ENCODE measurements around the gene FIGN. TPM values are rescaled to one million over a fixed set of nuclear protein-coding genes. Genes with fewer than 3 reads are reported as not detected.

Gene FIGN
- total RNA-seq, 2 donors from 2014 or later: 0.79 to 1.5 TPM

- ATAC-seq (no peak), DNase-seq (no peak)
- intact Hi-C loops (cut with DNase I, micrococcal nuclease): no loop called here
Observed at GRCh38 chr2:163595028-163595427, 140.8 kb downstream of the FIGN start.

- intact Hi-C loops (cut with DNase I, micrococcal nuclease): no loop called here
- ATAC-seq (no peak), DNase-seq (no peak)
Observed at GRCh38 chr2:163594497-163594896, 141.3 kb downstream of the FIGN start.

- intact Hi-C loops (cut with DNase I, micrococcal nuclease): no loop called here
- DNase-seq: no peak
- no peak for ATAC-seq
Observed at GRCh38 chr2:163593982-163594381, 141.8 kb downstream of the FIGN start.

GRCh38 chr2:163592954-163593622 lies 142.7 kb downstream of the FIGN start:
- no peak for ATAC-seq
- DNase-seq: no peak
- intact Hi-C loops (cut with DNase I, micrococcal nuclease): no loop called here

- no peak for DNase-seq
- ATAC-seq: no peak
- intact Hi-C loops (cut with DNase I, micrococcal nuclease): no loop called here
Observed at GRCh38 chr2:163591461-163591860, 144.3 kb downstream of the FIGN start.

GRCh38 chr2:163580757-163581156 lies 155.1 kb downstream of the FIGN start:
- ATAC-seq: no peak

GRCh38 chr2:163574309-163574708 lies 161.5 kb downstream of the FIGN start:
- ATAC-seq: no peak
- intact Hi-C loops (cut with DNase I, micrococcal nuclease): no loop called here
- DNase-seq: no peak

More at GRCh38 chr2:163580757-163581156, 155.1 kb downstream of the FIGN start:
- no peak for DNase-seq
- intact Hi-C loops (cut with DNase I, micrococcal nuclease): no loop called here

- no peak for ATAC-seq
Observed at GRCh38 chr2:163573652-163574051, 162.2 kb downstream of the FIGN start.

GRCh38 chr2:163572850-163573249 lies 163.0 kb downstream of the FIGN start:
- DNase-seq (no peak), ATAC-seq (no peak)
- intact Hi-C loops (cut with DNase I, micrococcal nuclease): no loop called here

More at GRCh38 chr2:163573652-163574051, 162.2 kb downstream of the FIGN start:
- DNase-seq: no peak
- intact Hi-C loops (cut with DNase I, micrococcal nuclease): no loop called here

- intact Hi-C loops (cut with DNase I, micrococcal nuclease): no loop called here
- DNase-seq (no peak), ATAC-seq (no peak)
Observed at GRCh38 chr2:163571423-163572102, 164.2 kb downstream of the FIGN start.

GRCh38 chr2:163570391-163570790 lies 165.4 kb downstream of the FIGN start:
- intact Hi-C loops (cut with DNase I, micrococcal nuclease): no loop called here
- ATAC-seq (no peak), DNase-seq (no peak)

- intact Hi-C loops (cut with DNase I, micrococcal nuclease): no loop called here
- DNase-seq: no peak
- no peak for ATAC-seq
Observed at GRCh38 chr2:163565192-163565591, 170.6 kb downstream of the FIGN start.

- intact Hi-C loops (cut with DNase I, micrococcal nuclease): no loop called here
- DNase-seq: no peak
- ATAC-seq: no peak
Observed at GRCh38 chr2:163564236-163564635, 171.6 kb downstream of the FIGN start.

GRCh38 chr2:163563336-163563735 lies 172.5 kb downstream of the FIGN start:
- intact Hi-C loops (cut with DNase I, micrococcal nuclease): no loop called here
- no peak for ATAC-seq

GRCh38 chr2:163558251-163559021 lies 177.4 kb downstream of the FIGN start:
- intact Hi-C loops (cut with DNase I, micrococcal nuclease): no loop called here
- no peak for DNase-seq
- no peak for ATAC-seq

More at GRCh38 chr2:163563336-163563735, 172.5 kb downstream of the FIGN start:
- DNase-seq: no peak

GRCh38 chr2:163556511-163556910 lies 179.3 kb downstream of the FIGN start:
- intact Hi-C loops (cut with DNase I, micrococcal nuclease): no loop called here
- no peak for ATAC-seq

GRCh38 chr2:163554864-163555263 lies 180.9 kb downstream of the FIGN start:
- no peak for DNase-seq
- ATAC-seq: no peak
- intact Hi-C loops (cut with DNase I, micrococcal nuclease): no loop called here

More at GRCh38 chr2:163556511-163556910, 179.3 kb downstream of the FIGN start:
- DNase-seq: no peak

GRCh38 chr2:163553601-163554000 lies 182.2 kb downstream of the FIGN start:
- intact Hi-C loops (cut with DNase I, micrococcal nuclease): no loop called here
- ATAC-seq (no peak), DNase-seq (no peak)

GRCh38 chr2:163552758-163553157 lies 183.1 kb downstream of the FIGN start:
- DNase-seq: no peak
- intact Hi-C loops (cut with DNase I, micrococcal nuclease): no loop called here
- no peak for ATAC-seq

All from left colon (tissue), 2 donors.